ENCODE data around the gene SPATA31E1. TPM values are rescaled to one million over a fixed set of nuclear protein-coding genes. Genes with fewer than 3 reads are reported as not detected.

Gene SPATA31E1
- total and polyA plus RNA-seq, 4 donors: not detected

- 94 to 96% methylated on average over 8 of the region's 8 CpGs for WGBS, 2 donors
- intact Hi-C loops (cut with DNase I): no loop called here
- no peaks in the 10 kb centered on the region for H3K4me1 ChIP-seq (ENCODE audit: control insufficient read depth in 1 of 2, insufficient read depth in 2 of 2, low read length in 2 of 2)
- no peak overlapping the region for H3K27ac ChIP-seq (ENCODE audit: low read depth in 1 of 2, low read length in 2 of 2)
- H3K4me3 ChIP-seq (ENCODE audit: low read length in 2 of 2): no peak overlapping the region
- no peaks in the 10 kb centered on the region for H3K27me3 ChIP-seq (ENCODE audit: control insufficient read depth in 1 of 2, insufficient read depth in 2 of 2, low read length in 1 of 2)
- no peaks in the 10 kb centered on the region for H3K36me3 ChIP-seq (ENCODE audit: control insufficient read depth in 1 of 2, insufficient read depth in 2 of 2, low read length in 1 of 2)
- ATAC-seq (ENCODE audit: low FRiP score) (no peak), DNase-seq (no peak)
- H3K9me3 ChIP-seq (ENCODE audit: control insufficient read depth, low read length): peaks cover 6% of the 10 kb centered on the region
Observed at GRCh38 chr9:87857948-87858335, 24.7 kb upstream of the SPATA31E1 start.

GRCh38 chr9:87859137-87859536, 23.5 kb upstream of the SPATA31E1 start:
- H3K36me3 ChIP-seq (ENCODE audit: control insufficient read depth in 1 of 2, insufficient read depth in 2 of 2, low read length in 1 of 2): no peaks in the 10 kb centered on the region
- H3K4me3 ChIP-seq (ENCODE audit: low read length in 2 of 2): no peak overlapping the region
- intact Hi-C loops (cut with DNase I): no loop called here
- no peaks in the 10 kb centered on the region for H3K4me1 ChIP-seq (ENCODE audit: control insufficient read depth in 1 of 2, insufficient read depth in 2 of 2, low read length in 2 of 2)
- DNase-seq (no peak), ATAC-seq (ENCODE audit: low FRiP score) (no peak)
- H3K27me3 ChIP-seq (ENCODE audit: control insufficient read depth in 1 of 2, insufficient read depth in 2 of 2, low read length in 1 of 2): no peaks in the 10 kb centered on the region
- peaks cover 6% of the 10 kb centered on the region for H3K9me3 ChIP-seq (ENCODE audit: control insufficient read depth, low read length)
- H3K27ac ChIP-seq (ENCODE audit: low read depth in 1 of 2, low read length in 2 of 2): no peak overlapping the region
- 97 to 98% methylated on average over 27 of the region's 27 CpGs for WGBS, 2 donors

- DNase-seq (no peak), ATAC-seq (ENCODE audit: low FRiP score) (no peak)
- intact Hi-C loops (cut with DNase I): loop anchor here in 1 of 2 donors (10.0 kb wide), 1 partner anchor 55 kb away; no protein-coding TSS in a partner anchor
- Histone ChIP-seq H3K4me3 (ENCODE audit: low read length in 2 of 2) (no peak overlapping the region), H3K27me3 (ENCODE audit: control insufficient read depth in 1 of 2, insufficient read depth in 2 of 2, low read length in 1 of 2) (no peaks in the 10 kb centered on the region), H3K36me3 (ENCODE audit: control insufficient read depth in 1 of 2, insufficient read depth in 2 of 2, low read length in 1 of 2) (no peaks in the 10 kb centered on the region), H3K9me3 (ENCODE audit: control insufficient read depth, low read length) (peaks cover 6% of the 10 kb centered on the region), H3K27ac (ENCODE audit: low read depth in 1 of 2, low read length in 2 of 2) (no peak overlapping the region), H3K4me1 (ENCODE audit: control insufficient read depth in 1 of 2, insufficient read depth in 2 of 2, low read length in 2 of 2) (no peaks in the 10 kb centered on the region)
- 79 to 85% methylated on average over 7 to 11 of the region's 11 CpGs for WGBS, 2 donors
Observed at GRCh38 chr9:87859786-87860185, 22.9 kb upstream of the SPATA31E1 start.

GRCh38 chr9:87861332-87861731, 21.3 kb upstream of the SPATA31E1 start:
- DNase-seq (no peak), ATAC-seq (ENCODE audit: low FRiP score) (no peak)
- Histone ChIP-seq H3K27me3 (ENCODE audit: control insufficient read depth in 1 of 2, insufficient read depth in 2 of 2, low read length in 1 of 2) (no peaks in the 10 kb centered on the region), H3K9me3 (ENCODE audit: control insufficient read depth, low read length) (peaks cover 6% of the 10 kb centered on the region), H3K4me3 (ENCODE audit: low read length in 2 of 2) (no peak overlapping the region), H3K4me1 (ENCODE audit: control insufficient read depth in 1 of 2, insufficient read depth in 2 of 2, low read length in 2 of 2) (no peaks in the 10 kb centered on the region), H3K36me3 (ENCODE audit: control insufficient read depth in 1 of 2, insufficient read depth in 2 of 2, low read length in 1 of 2) (no peaks in the 10 kb centered on the region), H3K27ac (ENCODE audit: low read depth in 1 of 2, low read length in 2 of 2) (no peak overlapping the region)
- 88 to 96% methylated on average over 1 of the region's 1 CpG for WGBS, 2 donors
- intact Hi-C loops (cut with DNase I): loop anchor here in 1 of 2 donors (10.0 kb wide), 1 partner anchor 57 kb away; no protein-coding TSS in a partner anchor

GRCh38 chr9:87862536-87863268, 20.0 kb upstream of the SPATA31E1 start:
- no peak for DNase-seq
- H3K27ac ChIP-seq (ENCODE audit: low read depth in 1 of 2, low read length in 2 of 2): no peak overlapping the region
- no peaks in the 10 kb centered on the region for H3K27me3 ChIP-seq (ENCODE audit: control insufficient read depth in 1 of 2, insufficient read depth in 2 of 2, low read length in 1 of 2)
- WGBS, 2 donors: 72 to 76% methylated on average over 7 of the region's 7 CpGs
- no peak for ATAC-seq (ENCODE audit: low FRiP score)
- no peaks in the 10 kb centered on the region for H3K36me3 ChIP-seq (ENCODE audit: control insufficient read depth in 1 of 2, insufficient read depth in 2 of 2, low read length in 1 of 2)
- peaks cover 6% of the 10 kb centered on the region for H3K9me3 ChIP-seq (ENCODE audit: control insufficient read depth, low read length)
- H3K4me3 ChIP-seq (ENCODE audit: low read length in 2 of 2): no peak overlapping the region
- intact Hi-C loops (cut with DNase I): loop anchor here in 1 of 2 donors (10.0 kb wide), 1 partner anchor 58 kb away; no protein-coding TSS in a partner anchor
- H3K4me1 ChIP-seq (ENCODE audit: control insufficient read depth in 1 of 2, insufficient read depth in 2 of 2, low read length in 2 of 2): no peaks in the 10 kb centered on the region

- H3K27me3 ChIP-seq (ENCODE audit: control insufficient read depth in 1 of 2, insufficient read depth in 2 of 2, low read length in 1 of 2): no peaks in the 10 kb centered on the region
- WGBS, 2 donors: 78 to 79% methylated on average over 6 of the region's 6 CpGs
- no peak for ATAC-seq (ENCODE audit: low FRiP score)
- intact Hi-C loops (cut with DNase I): loop anchor here in 1 of 2 donors (10.0 kb wide), 1 partner anchor 59 kb away; no protein-coding TSS in a partner anchor
- no peak overlapping the region for H3K4me3 ChIP-seq (ENCODE audit: low read length in 2 of 2)
- H3K9me3 ChIP-seq (ENCODE audit: control insufficient read depth, low read length): peaks cover 6% of the 10 kb centered on the region
- H3K4me1 ChIP-seq (ENCODE audit: control insufficient read depth in 1 of 2, insufficient read depth in 2 of 2, low read length in 2 of 2): no peaks in the 10 kb centered on the region
- no peak for DNase-seq
- H3K27ac ChIP-seq (ENCODE audit: low read depth in 1 of 2, low read length in 2 of 2): no peak overlapping the region
- H3K36me3 ChIP-seq (ENCODE audit: control insufficient read depth in 1 of 2, insufficient read depth in 2 of 2, low read length in 1 of 2): no peaks in the 10 kb centered on the region
Observed at GRCh38 chr9:87863882-87864465, 18.7 kb upstream of the SPATA31E1 start.

GRCh38 chr9:87864915-87865314, 17.8 kb upstream of the SPATA31E1 start:
- intact Hi-C loops (cut with DNase I): loop anchor here in 1 of 2 donors (10.0 kb wide), 1 partner anchor 60 kb away; no protein-coding TSS in a partner anchor
- no peak overlapping the region for H3K4me3 ChIP-seq (ENCODE audit: low read length in 2 of 2)
- no peaks in the 10 kb centered on the region for H3K27me3 ChIP-seq (ENCODE audit: control insufficient read depth in 1 of 2, insufficient read depth in 2 of 2, low read length in 1 of 2)
- peaks cover 5% of the 10 kb centered on the region for H3K9me3 ChIP-seq (ENCODE audit: control insufficient read depth, low read length)
- no peaks in the 10 kb centered on the region for H3K36me3 ChIP-seq (ENCODE audit: control insufficient read depth in 1 of 2, insufficient read depth in 2 of 2, low read length in 1 of 2)
- no peak for ATAC-seq (ENCODE audit: low FRiP score)
- no peak overlapping the region for H3K27ac ChIP-seq (ENCODE audit: low read depth in 1 of 2, low read length in 2 of 2)
- H3K4me1 ChIP-seq (ENCODE audit: control insufficient read depth in 1 of 2, insufficient read depth in 2 of 2, low read length in 2 of 2): no peaks in the 10 kb centered on the region
- no peak for DNase-seq
- WGBS, 2 donors: 92 to 93% methylated on average over 3 of the region's 3 CpGs

GRCh38 chr9:87865626-87866025, 17.1 kb upstream of the SPATA31E1 start:
- intact Hi-C loops (cut with DNase I): loop anchor here in 1 of 2 donors (10.0 kb wide), 1 partner anchor 61 kb away; no protein-coding TSS in a partner anchor
- WGBS, 2 donors: 63 to 65% methylated on average over 3 of the region's 3 CpGs

More at GRCh38 chr9:87865626-87866025, 17.1 kb upstream of the SPATA31E1 start:
- H3K4me3 ChIP-seq (ENCODE audit: low read length in 2 of 2): no peak overlapping the region
- no peaks in the 10 kb centered on the region for H3K4me1 ChIP-seq (ENCODE audit: control insufficient read depth in 1 of 2, insufficient read depth in 2 of 2, low read length in 2 of 2)
- H3K9me3 ChIP-seq (ENCODE audit: control insufficient read depth, low read length): peaks cover 2% of the 10 kb centered on the region
- no peaks in the 10 kb centered on the region for H3K36me3 ChIP-seq (ENCODE audit: control insufficient read depth in 1 of 2, insufficient read depth in 2 of 2, low read length in 1 of 2)
- ATAC-seq (ENCODE audit: low FRiP score) (no peak), DNase-seq (no peak)
- no peaks in the 10 kb centered on the region for H3K27me3 ChIP-seq (ENCODE audit: control insufficient read depth in 1 of 2, insufficient read depth in 2 of 2, low read length in 1 of 2)
- no peak overlapping the region for H3K27ac ChIP-seq (ENCODE audit: low read depth in 1 of 2, low read length in 2 of 2)
